Measurements from ENCODE around the gene EFHD1.

DNA sequence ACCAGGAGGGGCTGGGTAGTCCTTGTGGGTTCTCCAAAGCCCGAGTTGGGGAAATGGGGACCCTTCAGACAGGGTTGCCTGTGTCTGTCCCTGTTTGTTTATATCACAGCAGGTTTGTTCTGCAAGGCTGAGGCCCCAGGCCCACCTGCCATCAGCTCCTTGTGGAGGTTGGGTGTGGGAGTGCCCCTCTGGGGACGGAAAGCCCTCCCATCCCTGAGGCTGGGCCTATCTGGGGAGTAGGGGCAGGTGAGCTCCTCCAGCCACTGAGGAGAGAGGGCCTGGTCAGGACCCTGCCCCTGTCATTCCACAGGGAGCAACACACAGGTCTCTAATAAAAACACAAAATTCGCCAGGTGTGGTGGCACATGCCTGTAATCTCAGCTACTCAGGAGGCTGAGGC, 23.3 kb upstream of the EFHD1 start:
- TF ChIP-seq, protein P1, sequence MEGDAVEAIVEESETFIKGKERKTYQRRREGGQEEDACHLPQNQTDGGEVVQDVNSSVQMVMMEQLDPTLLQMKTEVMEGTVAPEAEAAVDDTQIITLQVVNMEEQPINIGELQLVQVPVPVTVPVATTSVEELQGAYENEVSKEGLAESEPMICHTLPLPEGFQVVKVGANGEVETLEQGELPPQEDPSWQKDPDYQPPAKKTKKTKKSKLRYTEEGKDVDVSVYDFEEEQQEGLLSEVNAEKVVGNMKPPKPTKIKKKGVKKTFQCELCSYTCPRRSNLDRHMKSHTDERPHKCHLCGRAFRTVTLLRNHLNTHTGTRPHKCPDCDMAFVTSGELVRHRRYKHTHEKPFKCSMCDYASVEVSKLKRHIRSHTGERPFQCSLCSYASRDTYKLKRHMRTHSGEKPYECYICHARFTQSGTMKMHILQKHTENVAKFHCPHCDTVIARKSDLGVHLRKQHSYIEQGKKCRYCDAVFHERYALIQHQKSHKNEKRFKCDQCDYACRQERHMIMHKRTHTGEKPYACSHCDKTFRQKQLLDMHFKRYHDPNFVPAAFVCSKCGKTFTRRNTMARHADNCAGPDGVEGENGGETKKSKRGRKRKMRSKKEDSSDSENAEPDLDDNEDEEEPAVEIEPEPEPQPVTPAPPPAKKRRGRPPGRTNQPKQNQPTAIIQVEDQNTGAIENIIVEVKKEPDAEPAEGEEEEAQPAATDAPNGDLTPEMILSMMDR (IDR thresholded peaks at IDR 0.05; ENCODE audit: low read depth, low read length, poor library complexity, severe bottlenecking), result no peak
- TF ChIP-seq EZH2phosphoT487 (IDR thresholded peaks at IDR 0.05; ENCODE audit: borderline replicate concordance, low read length), result no peak

Measured in DOHH2 (cell line).